HG03159 (cell line): Measurements from ENCODE around the gene PHF13.
"Not testable (repeated sequence)": the region's sequence is repeated elsewhere in the genome, so short reads cannot be mapped to it uniquely, and the experiment has no call there.

ENCODE experiments used
- ATAC-seq: cut with Tn5 transposase; IDR thresholded peaks from one replicate; pipeline ENCODE4 v1.9.1; 2021; ENCODE audit warnings: mild to moderate bottlenecking, moderate library complexity; ENCODE audit not compliant: unreplicated experiment

PHF13 gene

DNA sequence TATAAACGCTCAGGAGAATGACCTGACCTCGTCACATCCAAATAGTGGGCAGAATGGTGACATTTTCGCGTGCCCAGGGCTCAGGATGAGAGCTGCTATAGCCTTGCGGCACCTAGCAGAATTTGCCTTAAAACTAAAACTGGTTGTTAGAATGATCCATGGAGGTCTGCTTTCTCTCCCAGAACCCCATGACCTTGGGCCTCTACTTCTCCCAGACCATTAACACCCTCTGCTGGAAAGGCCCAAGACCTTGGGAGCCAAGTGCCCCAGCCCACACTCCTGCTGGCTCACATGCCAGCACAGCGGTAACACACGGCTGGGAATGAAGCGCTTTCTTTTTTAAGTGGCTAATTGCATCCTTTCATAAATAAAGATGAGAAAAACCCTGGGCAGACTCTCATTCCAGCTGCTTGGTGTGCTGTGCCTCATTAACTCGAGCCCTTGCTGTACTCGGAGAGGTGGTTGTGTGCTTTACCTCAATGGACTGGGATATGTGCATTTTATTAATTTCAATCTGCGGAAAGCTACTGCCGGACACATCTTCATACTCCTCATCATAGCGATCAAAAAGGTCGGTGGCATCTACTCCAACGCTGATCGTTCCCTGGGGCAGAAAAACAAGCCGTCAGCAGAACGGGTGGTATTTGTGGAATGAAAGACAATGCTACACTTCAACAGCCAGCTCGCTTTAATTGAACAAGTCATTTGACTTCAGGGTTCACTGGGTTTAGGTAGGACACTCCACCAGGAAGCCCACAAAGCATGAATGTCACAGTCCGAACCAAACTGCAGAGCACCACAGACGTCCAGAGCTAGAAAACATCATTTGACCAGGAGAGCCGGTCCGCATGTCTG, 40.1 kb downstream of the PHF13 start:
- no peak for ATAC-seq

DNA sequence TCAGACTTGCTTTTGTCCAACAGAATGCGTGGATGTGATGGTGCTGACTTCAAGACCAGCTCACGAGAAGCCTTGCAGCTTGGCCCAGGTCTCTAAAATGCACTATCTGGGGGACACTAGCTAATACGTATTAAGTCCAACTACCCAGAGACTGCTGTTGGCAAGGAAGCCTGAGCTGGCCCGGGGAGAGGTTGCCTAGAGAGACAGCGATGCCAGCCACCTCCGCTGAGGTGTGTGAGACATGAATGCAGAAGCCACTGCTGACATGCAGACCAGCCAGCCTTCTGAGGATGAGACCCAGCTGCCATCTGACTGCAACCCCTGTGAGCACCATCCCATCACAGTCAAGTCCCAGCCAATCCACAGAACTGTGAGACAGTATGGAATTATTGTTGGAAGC, 43.6 kb downstream of the PHF13 start:
- ATAC-seq: no peak

DNA sequence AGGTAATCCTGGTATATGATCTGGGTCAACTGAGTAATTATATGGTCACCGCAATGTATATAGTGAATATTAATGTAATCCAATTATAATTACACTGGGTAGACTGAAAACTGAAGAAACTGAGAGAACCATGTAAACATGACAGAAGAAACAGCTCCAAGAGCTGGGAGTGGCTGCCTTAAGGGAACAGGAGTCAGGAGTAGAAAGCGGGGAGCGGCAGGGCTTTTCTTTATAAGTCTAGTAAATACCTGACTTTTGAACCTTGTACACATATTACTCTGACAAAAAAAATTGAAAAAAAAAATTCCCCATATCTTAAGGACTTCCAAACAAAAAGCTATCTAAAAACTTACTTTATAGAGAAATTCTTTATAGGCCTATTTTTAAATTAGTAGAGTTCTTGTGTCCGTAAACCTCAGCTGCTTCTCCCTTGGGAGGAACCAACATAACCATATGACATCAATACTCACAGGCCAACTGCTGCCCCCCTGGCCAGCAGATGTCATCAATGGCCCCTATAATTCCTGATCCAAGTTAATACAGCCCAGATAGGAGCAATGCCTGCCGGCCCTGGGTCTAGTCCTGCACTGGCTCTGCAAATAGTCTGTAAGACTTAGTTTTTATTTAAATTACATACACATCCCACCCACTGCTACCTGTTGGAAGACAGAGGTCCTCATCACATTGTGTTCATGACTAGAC, 45.0 kb downstream of the PHF13 start:
- no peak for ATAC-seq

DNA sequence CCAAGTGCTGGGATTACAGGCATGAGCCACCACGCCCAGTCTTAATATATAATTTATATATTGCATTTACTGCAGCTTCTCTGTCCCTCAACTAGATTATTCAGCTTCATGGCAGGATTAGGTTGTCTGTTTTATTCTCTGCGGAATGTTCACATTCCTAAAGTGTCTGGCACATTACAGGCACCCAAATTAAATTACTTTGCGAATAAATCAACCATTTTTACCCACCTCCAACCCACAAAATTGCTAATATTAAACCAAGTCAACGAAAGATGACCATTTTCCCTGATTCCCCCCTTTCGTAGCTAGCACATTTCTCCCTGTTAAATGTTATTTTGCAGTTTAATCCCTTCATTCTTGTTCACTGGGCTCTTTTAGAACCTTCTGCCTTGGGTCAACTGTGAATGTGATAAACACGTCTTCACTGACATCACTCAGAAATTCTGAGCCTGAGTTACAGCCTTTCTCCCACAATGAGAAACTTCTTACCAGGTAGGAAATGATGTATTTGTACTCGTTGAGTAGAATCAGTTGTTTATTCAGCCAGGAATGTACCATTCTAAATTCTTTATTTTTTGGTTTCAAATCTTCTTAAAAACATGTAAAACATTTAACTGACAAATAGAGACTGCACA, 47.0 kb downstream of the PHF13 start:
- no peak for ATAC-seq

DNA sequence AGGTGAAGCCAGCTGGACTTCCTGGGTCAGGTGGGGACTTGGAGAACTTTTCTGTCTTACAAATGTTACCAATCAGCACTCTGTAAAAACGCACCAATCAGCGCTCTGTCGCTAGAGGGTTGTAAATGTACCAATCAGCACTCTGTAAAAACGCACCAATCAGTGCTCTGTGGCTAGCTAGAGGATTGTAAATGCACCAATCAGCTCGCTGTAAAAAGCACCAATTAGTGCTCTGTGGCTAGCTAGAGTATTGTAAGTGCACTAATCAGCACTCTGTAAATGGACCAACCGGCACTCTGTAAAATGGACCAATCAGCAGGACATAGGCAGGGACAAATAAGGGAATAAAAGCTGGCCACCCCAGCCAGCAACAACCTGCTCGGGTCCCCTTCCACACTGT, 48.9 kb downstream of the PHF13 start:
- ATAC-seq: not testable (repeated sequence)

DNA sequence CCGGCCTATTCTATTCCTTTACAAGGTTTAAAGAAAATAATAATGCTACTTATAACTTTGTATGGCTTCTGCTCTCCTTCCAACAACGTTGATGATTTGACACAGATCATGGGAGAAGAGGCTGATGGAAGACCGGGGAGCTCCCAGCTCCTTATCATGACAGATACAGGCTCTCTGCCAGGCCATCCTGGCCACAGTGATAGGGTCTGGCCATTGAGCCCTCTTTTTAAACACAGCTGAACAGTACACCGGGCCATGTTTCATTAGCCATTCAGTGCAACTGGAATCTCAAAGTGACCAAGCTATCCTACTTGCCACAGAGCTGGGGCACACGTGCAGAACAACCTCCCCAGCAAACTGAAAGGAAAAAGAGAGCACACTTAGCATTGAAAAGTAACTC, 53.2 kb downstream of the PHF13 start:
- no peak for ATAC-seq

DNA sequence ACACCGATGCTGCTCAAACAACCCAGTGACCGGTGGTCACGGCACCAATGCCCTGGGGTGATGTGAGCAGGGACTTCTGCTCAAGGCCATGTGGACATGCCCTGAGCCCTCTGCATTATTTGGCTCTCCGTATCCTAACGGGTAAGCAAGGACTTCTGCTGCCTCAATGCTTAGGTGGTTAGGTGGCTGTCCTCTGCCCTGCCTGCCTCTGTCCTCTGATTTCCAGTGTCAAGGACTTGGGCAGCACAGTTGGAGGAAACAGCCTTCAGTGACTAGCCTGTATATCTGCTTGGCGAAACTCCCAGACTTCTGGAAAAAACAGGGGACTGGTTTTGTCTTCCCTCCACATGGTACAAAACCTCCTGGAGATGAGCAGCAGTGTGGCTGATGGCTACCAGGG, 53.6 kb downstream of the PHF13 start:
- ATAC-seq: no peak

DNA sequence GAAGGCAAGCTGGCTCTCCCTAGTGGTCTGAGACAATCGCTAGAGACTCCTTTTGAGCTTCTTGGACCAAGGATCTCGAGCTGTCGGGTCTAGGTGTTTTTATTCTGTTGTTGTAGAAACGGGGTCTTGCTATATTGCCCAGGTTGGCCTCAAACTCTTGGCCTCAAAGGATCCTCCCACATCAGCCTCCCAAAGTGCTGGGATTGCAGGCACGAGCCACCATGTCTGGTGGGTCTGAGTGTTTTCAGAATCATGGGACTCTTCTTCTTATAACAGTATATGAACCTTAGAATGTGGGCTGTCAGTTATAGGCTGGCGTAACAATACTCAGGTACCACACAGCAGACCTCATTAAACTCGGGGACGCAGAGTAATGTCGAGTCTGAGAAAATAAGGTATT, 55.0 kb downstream of the PHF13 start:
- ATAC-seq: no peak

DNA sequence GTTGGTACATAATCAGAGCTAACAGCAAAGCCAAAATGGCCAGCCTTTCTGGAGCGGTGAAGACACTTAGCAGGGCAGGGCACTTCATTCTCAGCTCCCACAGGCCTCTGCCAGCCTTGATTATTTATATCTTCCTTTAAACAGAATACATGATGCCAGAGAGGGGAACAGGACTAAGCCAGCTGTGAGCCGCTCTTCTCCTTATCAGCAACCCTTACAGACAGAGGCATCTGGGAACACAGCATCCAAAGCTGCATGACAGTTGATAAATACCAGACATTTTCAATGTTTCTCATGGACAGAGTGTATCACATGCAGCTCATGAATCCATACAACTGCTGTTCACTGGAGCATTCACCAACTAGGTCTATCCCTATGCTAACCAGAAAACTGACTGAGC, 59.0 kb downstream of the PHF13 start:
- ATAC-seq: no peak
